Astrocyte (in vitro differentiated cells and primary cell): Measurements from ENCODE around the gene ARHGEF10L. TPM values are rescaled to one million over a fixed set of nuclear protein-coding genes. Genes with fewer than 3 reads are reported as not detected.

ENCODE experiments used
- DNase-seq: peaks from one replicate; pipeline ENCODE4 v3.0.0-alpha.2; 2010; ENCODE audit warnings: low read depth
- FAIRE-seq: peaks from 2 replicates; lab custom pipeline; 2011; peaks lifted over from hg19 to GRCh38; lab: Jason Lieb, UNC
- H2AFZ ChIP-seq: 2 replicates; pipeline ENCODE4 v1.6.0; 2012; ENCODE audit warnings: low read depth, low read length, inconsistent platforms
- H3K27ac ChIP-seq: 2 replicates; pipeline ENCODE4 v1.5.1; 2011; ENCODE audit warnings: low read depth, low read length, inconsistent platforms
- H3K27me3 ChIP-seq: 2 replicates; pipeline ENCODE4 v1.6.0; 2011; ENCODE audit warnings: low read length, inconsistent platforms; ENCODE audit not compliant: insufficient read depth
- H3K36me3 ChIP-seq: 2 replicates; pipeline ENCODE4 v1.5.1; 2011; ENCODE audit warnings: low read length, inconsistent platforms; ENCODE audit not compliant: insufficient read depth
- H3K4me1 ChIP-seq: 2 replicates; pipeline ENCODE4 v1.5.1; 2011; ENCODE audit warnings: low read length, inconsistent platforms; ENCODE audit not compliant: insufficient read depth
- H3K4me2 ChIP-seq: 2 replicates; pipeline ENCODE4 v1.6.0; 2012; ENCODE audit warnings: low read length, inconsistent platforms
- H3K4me3 ChIP-seq: 2 replicates; pipeline ENCODE4 v1.5.1; 2011; ENCODE audit warnings: low read depth, mild to moderate bottlenecking, low read length, inconsistent platforms; ENCODE audit not compliant: insufficient read depth
- H3K79me2 ChIP-seq: 2 replicates; pipeline ENCODE4 v1.6.0; 2012; ENCODE audit warnings: mild to moderate bottlenecking, low read length, inconsistent platforms; ENCODE audit not compliant: insufficient read depth
- H3K9ac ChIP-seq: 2 replicates; pipeline ENCODE4 v1.6.0; 2012; ENCODE audit warnings: mild to moderate bottlenecking, low read length, inconsistent platforms
- H3K9me3 ChIP-seq: 2 replicates; pipeline ENCODE4 v1.5.1; 2012; ENCODE audit warnings: low read depth, mild to moderate bottlenecking, low read length, inconsistent platforms; ENCODE audit not compliant: insufficient read depth
- H4K20me1 ChIP-seq: 2 replicates; pipeline ENCODE4 v1.6.0; 2012; ENCODE audit warnings: low read length, inconsistent platforms; ENCODE audit not compliant: insufficient read depth
- H3K27ac Mint-ChIP-seq: one replicate; pipeline ENCODE4 v1.8.0; 2021; ENCODE audit warnings: mild to moderate bottlenecking, mixed read lengths; ENCODE audit not compliant: unreplicated experiment
- H3K27me3 Mint-ChIP-seq: one replicate; pipeline ENCODE4 v1.8.0; 2021; ENCODE audit warnings: low read depth, mixed read lengths; ENCODE audit not compliant: unreplicated experiment
- H3K36me3 Mint-ChIP-seq: one replicate; pipeline ENCODE4 v1.8.0; 2021; ENCODE audit warnings: low read depth, mixed read lengths; ENCODE audit not compliant: unreplicated experiment
- H3K4me1 Mint-ChIP-seq: one replicate; pipeline ENCODE4 v1.8.0; 2021; ENCODE audit warnings: low read depth, mixed read lengths; ENCODE audit not compliant: unreplicated experiment
- H3K4me3 Mint-ChIP-seq: one replicate; pipeline ENCODE4 v1.8.0; 2021; ENCODE audit warnings: mild to moderate bottlenecking, moderate library complexity, mixed read lengths; ENCODE audit not compliant: unreplicated experiment
- H3K9me3 Mint-ChIP-seq: one replicate; pipeline ENCODE4 v1.8.0; 2021; ENCODE audit warnings: mild to moderate bottlenecking, mixed read lengths; ENCODE audit not compliant: unreplicated experiment
- EZH2 ChIP-seq: IDR thresholded peaks from 2 replicates; pipeline ENCODE4 v1.6.1; 2012; ENCODE audit warnings: mild to moderate bottlenecking, low read length, inconsistent platforms; ENCODE audit not compliant: insufficient read depth
- total RNA-seq: library from RNA; stranded (reverse); gene quantifications from 2 replicates; pipeline ENCODE4 v1.2.1, GENCODE V29; 2021
- TF ChIP-seq, protein P1 (sequence below): IDR thresholded peaks from 2 replicates; pipeline ENCODE4 v1.5.1; 2011; ENCODE audit warnings: low read depth, mild to moderate bottlenecking, inconsistent platforms, low read length, moderate library complexity; ENCODE audit not compliant: insufficient read depth

ARHGEF10L gene
- total RNA-seq, 1 donor from 2014 or later = 14.2 TPM

DNA sequence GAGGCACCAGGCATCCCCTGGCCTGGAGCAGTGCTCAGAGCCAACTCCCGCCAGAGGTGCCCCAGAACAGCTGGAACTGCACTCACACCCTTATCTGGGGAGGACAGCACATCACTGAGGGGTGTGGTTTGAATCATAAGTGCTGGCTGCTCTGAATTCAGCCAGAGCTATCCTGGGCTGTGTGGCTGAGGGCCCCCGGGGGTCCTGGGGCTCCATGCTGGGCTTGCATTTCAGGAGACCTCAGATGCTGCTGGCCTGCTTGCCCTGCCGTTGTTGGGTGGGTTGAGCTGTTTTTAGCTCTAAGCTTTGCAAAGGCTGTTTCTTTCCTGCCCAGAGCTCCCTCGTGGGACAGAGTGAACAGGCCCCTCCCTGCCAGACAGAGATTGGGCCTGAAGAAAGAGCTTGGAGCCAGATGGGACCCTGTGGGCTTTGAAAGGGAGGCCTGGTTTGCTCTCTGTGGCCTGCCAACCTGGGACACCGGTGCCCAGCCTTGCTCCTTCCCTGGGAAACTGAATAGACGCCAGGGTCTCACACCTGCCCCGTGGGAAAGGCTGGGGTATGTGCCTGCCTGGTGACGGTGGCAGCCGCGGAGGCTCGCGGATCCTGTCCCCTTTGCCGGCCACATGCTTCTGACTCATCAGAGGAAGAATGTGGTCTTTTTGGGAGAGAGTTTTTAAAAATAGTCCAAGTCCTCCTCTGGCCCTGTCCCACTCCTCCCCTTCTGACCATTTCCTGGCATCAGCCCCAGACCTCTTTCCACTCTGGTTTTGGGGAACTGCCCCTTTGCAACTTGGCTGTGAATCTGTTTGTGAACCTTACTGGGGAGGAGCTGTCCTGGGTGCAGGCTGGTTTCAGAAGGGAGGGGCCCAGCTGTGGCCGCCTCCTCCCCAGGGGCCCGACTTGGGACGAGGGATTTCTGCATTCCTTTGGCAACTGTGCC is 30.0 kb downstream of the ARHGEF10L start:
- Histone ChIP-seq H3K36me3 (no peaks in the 10 kb centered on the region), H3K4me2 (peak overlapping the region; percentile 61), H4K20me1 (peaks cover 85% of the 10 kb centered on the region), H3K9me3 (no peaks in the 10 kb centered on the region), H2AFZ (peak overlapping the region; percentile 46), H3K27ac (peak overlapping the region; percentile 89), H3K4me3 (no peak overlapping the region), H3K4me1 (peaks cover 21% of the 10 kb centered on the region), H3K9ac (peak overlapping the region; percentile 74), H3K27me3 (no peaks in the 10 kb centered on the region), H3K79me2 (peaks cover 25% of the 10 kb centered on the region)
- no peak for TF ChIP-seq EZH2
- TF ChIP-seq, protein P1, sequence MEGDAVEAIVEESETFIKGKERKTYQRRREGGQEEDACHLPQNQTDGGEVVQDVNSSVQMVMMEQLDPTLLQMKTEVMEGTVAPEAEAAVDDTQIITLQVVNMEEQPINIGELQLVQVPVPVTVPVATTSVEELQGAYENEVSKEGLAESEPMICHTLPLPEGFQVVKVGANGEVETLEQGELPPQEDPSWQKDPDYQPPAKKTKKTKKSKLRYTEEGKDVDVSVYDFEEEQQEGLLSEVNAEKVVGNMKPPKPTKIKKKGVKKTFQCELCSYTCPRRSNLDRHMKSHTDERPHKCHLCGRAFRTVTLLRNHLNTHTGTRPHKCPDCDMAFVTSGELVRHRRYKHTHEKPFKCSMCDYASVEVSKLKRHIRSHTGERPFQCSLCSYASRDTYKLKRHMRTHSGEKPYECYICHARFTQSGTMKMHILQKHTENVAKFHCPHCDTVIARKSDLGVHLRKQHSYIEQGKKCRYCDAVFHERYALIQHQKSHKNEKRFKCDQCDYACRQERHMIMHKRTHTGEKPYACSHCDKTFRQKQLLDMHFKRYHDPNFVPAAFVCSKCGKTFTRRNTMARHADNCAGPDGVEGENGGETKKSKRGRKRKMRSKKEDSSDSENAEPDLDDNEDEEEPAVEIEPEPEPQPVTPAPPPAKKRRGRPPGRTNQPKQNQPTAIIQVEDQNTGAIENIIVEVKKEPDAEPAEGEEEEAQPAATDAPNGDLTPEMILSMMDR = no peak
- FAIRE-seq (peak; percentile 47), DNase-seq (peak; percentile 88)
- H3K4me3 Mint-ChIP-seq = peak overlapping the region; percentile 16
- H3K9me3 Mint-ChIP-seq = peaks cover 1% of the 10 kb centered on the region
- H3K27ac Mint-ChIP-seq = peak overlapping the region; percentile 91
- peaks cover 41% of the 10 kb centered on the region for H3K4me1 Mint-ChIP-seq
- peaks cover 2% of the 10 kb centered on the region for H3K36me3 Mint-ChIP-seq
- H3K27me3 Mint-ChIP-seq = no peaks in the 10 kb centered on the region

DNA sequence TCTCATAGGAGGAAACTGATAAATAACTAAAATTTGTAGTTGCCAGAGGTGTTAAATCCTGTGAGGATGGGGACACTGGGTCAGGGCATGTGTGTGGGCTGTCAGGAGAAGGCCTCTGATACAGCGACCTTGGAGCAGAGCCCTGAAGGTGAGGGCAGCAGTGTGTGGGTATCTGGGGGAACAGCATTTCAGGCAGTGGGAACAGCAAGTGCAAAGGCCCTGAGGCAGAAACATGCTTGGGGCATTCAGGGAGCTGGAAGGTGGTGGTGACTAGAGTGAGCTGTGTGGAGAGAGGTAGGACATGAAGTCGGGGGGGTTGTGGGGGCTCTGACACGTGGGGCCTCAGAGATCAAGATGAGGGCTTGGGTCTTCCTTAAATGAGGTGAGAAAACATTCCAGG is 30.7 kb downstream of the ARHGEF10L start:
- peaks cover 85% of the 10 kb centered on the region for H4K20me1 ChIP-seq
- FAIRE-seq = no peak
- no peak for DNase-seq
- no peaks in the 10 kb centered on the region for H3K36me3 ChIP-seq
- Mint-ChIP-seq H3K36me3 (peaks cover 2% of the 10 kb centered on the region), H3K4me1 (peaks cover 44% of the 10 kb centered on the region), H3K27ac (peak overlapping the region; percentile 91), H3K27me3 (no peaks in the 10 kb centered on the region), H3K9me3 (peaks cover 1% of the 10 kb centered on the region), H3K4me3 (no peak overlapping the region)
- H3K4me1 ChIP-seq = peaks cover 16% of the 10 kb centered on the region
- H3K27ac ChIP-seq = peak overlapping the region; percentile 89
- H2AFZ ChIP-seq = no peak overlapping the region
- H3K79me2 ChIP-seq = peaks cover 24% of the 10 kb centered on the region
- peak overlapping the region; percentile 61 for H3K4me2 ChIP-seq
- no peaks in the 10 kb centered on the region for H3K27me3 ChIP-seq
- no peak for TF ChIP-seq EZH2
- TF ChIP-seq, protein P1 = no peak
- H3K4me3 ChIP-seq = no peak overlapping the region
- no peaks in the 10 kb centered on the region for H3K9me3 ChIP-seq
- H3K9ac ChIP-seq = peak overlapping the region; percentile 74
